ENCODE data around the gene GDA.
"Not testable (repeated sequence)": the region's sequence is repeated elsewhere in the genome, so short reads cannot be mapped to it uniquely, and the experiment has no call there.

GDA gene

DNA sequence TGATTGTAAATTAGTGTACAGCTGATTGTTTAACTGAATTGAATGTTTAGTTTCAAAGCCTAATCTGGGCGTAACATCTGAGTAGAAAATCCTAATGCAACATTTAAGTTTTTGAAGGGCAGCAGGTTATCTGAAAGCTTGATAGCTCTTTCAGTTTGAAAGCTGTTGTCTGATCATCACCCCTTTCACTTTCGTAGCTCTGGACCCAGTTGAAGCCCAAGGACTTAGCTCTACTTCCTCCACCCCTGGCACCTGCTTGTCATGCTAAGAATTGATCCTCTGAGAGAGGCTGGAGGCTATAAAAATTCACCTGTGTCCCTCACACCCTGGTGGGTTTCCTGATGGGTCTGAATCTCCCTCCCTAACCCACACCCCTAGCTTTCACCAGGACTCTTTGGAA, 129.7 kb downstream of the GDA start:
- DNase-seq (ENCODE audit: low read depth), result no peak

DNA sequence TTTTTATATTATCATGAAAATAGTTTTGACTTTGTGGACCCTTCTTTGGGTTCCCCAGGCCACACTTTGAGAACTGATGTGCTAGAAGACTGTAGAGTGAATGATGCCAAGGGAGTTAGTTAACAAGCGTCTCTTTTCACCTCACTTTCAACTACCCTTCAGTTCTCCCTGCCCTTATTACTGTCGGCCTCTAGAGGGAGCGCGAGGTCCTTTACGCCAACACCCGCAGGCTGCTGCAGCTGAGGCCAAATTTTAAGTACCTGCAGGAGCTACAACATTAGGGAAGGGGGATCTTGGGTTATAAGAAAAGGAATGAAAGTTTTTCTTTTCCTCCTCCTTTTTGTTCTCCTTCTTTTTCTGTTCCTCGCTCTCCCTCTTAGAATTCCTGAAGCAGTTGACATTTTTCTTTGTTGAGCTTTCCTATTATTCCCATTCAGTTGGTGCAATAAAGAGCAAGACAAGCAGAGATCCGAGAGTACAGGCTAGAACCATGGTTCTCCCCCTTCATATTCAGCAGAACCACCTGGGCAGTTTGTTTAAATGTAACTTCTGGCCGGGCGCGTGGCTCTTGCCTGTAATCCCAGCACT, 131.8 kb downstream of the GDA start:
- peak; percentile 68 for DNase-seq (ENCODE audit: low read depth)

DNA sequence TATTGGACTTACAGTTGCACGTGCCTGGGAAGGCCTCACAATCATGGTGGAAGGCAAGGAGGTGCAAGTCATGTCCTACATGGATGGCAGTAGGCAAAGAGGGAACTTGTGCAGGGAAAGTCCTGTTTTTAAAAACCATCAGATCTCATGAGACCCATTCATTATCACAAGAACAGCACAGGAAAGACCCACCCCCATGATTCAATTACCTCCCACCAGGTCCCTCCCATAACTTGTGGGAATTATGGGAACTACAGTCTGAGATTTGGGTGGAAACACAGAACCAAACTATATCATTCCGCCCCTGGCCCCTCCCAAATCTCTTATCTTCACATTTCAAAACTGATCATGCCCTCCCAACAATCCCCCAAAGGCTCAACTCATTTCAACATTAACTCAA, 140.2 kb downstream of the GDA start:
- no peak for DNase-seq (ENCODE audit: low read depth)

DNA sequence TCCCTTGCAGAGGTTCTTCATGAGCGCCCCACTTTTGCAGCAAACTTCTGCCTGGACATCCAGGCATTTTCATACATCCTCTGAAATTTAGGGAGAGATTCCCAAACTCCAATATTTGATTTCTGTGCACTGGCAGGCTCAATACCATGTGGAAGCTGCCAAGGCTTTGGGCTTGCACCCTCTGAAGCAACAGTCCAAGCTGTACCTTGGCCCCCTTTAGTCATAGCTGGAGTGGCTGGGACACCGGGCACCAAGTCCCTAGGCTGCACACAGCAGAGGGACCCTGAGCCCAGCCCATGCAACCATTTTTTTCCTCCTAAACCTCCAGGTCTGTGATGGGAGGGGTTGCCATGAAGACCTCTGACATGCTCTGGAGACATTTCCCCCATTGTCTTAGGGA, 141.1 kb downstream of the GDA start:
- no peak for DNase-seq (ENCODE audit: low read depth)

DNA sequence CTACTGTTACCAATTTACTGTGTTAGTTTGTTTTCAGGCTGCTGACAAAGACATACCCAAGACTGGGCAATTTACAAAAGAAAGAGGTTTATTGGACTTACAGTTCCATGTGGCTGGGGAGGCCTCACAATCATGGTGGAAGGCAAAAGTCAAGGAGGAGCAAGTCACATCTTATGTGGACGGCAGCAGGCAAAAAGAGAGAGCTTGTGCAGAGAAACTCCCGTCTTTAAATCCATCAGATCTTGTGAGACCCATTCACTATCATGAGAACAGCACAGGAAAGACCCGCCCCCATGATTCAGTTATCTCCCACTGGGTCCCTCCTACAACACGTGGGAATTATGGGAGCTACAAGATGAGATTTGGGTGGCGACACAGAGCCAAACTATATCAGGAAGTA, 142.3 kb downstream of the GDA start:
- DNase-seq (ENCODE audit: low read depth), result not testable (repeated sequence)

DNA sequence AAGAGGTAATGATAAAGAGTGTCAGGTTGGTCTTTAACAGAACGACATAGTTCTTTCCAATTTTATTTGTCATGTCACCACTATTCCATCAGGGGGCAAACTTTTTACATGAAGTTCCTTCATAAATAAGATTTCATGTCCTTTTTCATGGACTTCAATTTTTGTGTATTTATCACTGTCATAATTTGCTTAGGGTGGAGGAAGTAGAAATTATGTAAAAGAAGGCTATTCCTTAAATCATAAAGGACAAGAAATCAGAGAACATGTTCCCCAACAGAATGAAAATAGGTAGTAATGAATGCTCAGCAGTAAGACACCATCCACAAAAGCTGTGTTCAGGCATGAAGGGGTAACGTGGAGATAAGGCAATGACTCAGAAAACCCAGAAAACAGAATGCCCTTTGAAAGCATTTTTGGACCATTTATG, 143.0 kb downstream of the GDA start:
- peak; percentile 67 for DNase-seq (ENCODE audit: low read depth)

DNA sequence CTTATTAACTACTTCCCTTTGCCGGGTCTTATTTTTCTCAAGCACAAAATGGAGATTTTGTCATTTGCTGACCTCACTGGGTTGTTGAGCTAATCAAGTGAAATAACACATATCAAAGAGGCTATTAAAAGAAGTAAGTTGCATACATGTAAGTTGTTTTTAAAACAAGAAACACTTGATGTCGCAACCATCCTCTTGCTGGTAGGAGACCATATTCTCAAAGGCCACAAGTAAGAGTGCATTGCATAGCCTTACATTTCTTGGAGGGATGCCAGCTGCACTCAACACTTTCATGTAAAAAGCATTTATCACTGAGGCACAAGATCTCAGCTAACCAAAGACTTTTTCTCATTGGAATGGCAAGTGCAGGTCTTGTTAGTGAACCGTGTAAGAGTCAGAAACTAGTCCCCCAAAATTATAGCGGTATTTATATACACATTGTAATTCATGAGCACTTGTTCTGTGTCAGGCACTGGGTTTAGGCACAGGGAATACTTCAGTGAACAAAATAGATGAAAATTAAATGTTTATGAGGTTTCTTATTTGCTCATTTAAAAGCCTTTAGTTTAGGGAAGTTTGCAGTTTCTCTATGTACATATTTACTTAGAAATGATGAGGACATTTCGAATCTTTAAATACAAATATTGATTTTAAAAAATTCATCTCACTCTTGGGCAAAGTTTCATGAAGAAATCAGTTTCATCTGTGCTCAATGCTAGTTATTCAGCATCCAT, 143.8 kb downstream of the GDA start:
- peak; percentile 36 for DNase-seq (ENCODE audit: low read depth)

DNA sequence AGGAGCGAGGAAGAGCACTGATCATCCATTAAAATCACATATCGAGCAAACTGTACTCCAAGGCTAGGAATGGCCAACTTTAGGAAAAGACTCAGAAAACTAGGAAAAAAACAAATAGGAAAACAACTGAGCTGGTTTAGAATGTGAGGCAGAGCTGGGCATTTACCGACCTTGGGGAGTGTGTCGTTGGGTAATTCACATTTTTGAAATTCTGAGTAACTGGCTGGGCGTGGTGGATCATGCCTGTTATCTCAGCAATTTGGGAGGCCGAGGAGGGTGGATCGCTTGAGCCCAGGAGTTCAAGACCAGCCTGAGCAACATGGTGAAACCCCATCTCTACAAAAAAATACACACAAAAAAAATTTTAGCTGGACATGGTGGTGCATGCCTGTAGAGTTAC, 145.7 kb downstream of the GDA start:
- no peak for DNase-seq (ENCODE audit: low read depth)

DNA sequence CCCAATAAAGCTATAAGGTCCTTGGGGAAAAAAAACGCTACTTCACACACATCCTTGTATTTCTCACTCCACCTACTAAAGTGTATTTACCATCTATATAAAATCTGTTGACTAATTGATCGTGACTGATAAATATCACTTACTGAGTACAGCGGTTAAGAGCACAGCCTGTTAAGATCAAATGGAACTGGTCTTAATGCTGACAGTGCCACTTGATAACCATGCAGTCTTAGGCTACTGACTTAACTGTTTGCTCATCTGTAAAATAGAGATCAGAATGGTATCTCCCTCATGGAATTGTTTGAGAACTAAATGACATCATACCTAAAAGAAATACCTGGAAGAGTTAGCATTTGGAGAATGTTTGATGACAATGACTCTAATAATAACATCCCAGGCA, 148.3 kb downstream of the GDA start:
- no peak for DNase-seq (ENCODE audit: low read depth)

DNA sequence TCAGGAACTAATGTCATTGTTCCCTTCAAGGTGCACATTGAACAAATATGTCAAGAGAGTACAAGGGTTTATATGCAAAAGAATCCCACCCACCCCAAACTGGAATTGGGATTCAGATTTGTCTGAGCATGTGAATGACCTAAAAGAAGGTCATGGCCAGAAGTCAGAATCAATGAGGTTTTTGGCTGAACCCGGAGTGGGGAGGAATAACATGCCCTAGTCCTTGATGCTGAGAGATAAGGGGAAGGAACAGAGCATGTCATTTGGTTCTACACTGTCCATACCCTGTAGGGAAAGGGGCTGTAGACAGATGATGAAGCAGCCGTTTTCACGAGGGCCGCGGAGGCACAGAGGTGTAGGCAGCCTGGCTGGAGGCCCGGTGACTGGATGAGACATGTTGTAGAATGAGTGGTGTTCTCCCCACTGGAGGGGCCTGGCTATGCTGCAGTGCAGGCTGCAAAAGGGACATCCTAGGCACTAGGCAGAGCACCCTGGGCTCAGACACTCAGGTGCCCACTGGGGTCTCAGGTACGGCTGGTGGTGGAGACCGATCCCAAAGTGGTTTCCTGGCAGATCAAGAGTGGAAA, 149.9 kb downstream of the GDA start:
- DNase-seq (ENCODE audit: low read depth), result no peak

DNA sequence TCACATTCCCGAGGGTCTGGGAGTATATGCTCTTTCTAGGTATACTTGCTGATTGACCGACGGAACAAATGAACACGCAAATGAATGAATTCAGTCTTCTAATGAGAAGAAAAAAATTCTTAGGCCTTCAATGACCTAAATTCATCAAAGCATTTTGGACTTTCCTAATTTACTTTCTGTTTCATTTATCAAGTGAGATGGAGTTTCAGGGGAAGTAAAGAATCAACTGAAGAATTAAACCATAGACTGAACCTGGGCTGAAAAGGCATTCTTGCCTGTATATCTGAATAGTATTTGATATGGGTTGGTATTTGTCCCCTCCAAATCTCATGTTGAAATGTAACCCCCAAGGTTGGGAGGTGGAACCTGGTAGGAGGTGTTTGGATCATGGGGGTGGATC, 151.6 kb downstream of the GDA start:
- no peak for DNase-seq (ENCODE audit: low read depth)
